Measurements from ENCODE around the gene RLBP1. TPM values are rescaled to one million over a fixed set of nuclear protein-coding genes. Genes with fewer than 3 reads are reported as not detected.

RLBP1 gene
- total and polyA plus RNA-seq, 2 of the 4 experiments (the other 2 are of a cell fraction): not detected

DNA sequence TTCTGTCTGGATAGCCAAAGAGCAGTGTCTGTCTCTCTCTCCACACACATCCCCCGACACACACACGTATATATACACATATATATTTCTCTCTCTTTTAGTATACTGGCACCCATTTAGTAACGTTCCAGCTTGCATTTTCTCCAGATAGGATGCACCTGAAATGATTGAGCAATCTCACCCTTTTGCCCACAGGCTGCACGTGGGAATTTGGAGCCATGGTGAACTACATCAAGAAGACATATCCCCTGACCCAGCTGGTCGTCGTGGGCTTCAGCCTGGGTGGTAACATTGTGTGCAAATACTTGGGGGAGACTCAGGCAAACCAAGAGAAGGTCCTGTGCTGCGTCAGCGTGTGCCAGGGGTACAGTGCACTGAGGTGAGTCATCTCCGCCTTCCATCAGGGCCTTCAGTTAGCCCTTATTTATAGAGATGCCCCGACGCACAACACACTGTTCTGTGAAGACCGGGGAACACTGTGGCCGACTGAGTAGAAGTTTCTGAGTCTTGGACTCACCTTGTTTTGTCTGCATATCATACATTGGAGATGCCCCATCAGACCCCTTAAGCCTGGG, 45.7 kb downstream of the RLBP1 start:
- Histone ChIP-seq H2AK5ac (ENCODE audit: low read depth, low read length) (no peak overlapping the region), H3K27ac (ENCODE audit: insufficient read depth, low read length) (no peak overlapping the region), H4K8ac (ENCODE audit: low read depth in 2 of 2, low read length in 2 of 2) (no peak overlapping the region), H3K9me1 (ENCODE audit: insufficient read depth, low read length) (peaks cover 4% of the 10 kb centered on the region; the same call in 1 of the 2 replicates), H4K91ac (ENCODE audit: insufficient read depth, low read depth, low read length) (no peak overlapping the region), H4K5ac (ENCODE audit: low read depth, low read length) (no peak overlapping the region), H3K4me3 (ENCODE audit: insufficient read depth, low read depth, low read length) (no peak overlapping the region), H3K14ac (replicated peaks; ENCODE audit: low read depth, low read length) (no peak overlapping the region), H4K20me1 (ENCODE audit: insufficient read depth, low read length) (no peaks in the 10 kb centered on the region), H2AFZ (replicated peaks; ENCODE audit: low read length, poor library complexity) (no peak overlapping the region), H3K27me3 (ENCODE audit: control insufficient read depth, insufficient read depth, low read length) (no peaks in the 10 kb centered on the region), H3K79me1 (ENCODE audit: low read depth in 1 of 2, low read length in 2 of 2) (peaks cover 6 to 19% of the 10 kb centered on the region in 2 experiments; a peak in 2 of 4 replicates), H3K23ac (ENCODE audit: low read depth, low read length) (no peak overlapping the region), H3K4me1 (ENCODE audit: control insufficient read depth, insufficient read depth, low read length) (peaks cover 5% of the 10 kb centered on the region; the same call in 1 of the 2 replicates), H2BK5ac (ENCODE audit: low read depth, low read length, poor library complexity, severe bottlenecking) (no peak overlapping the region), H3K9ac (ENCODE audit: low read depth, low read length) (no peak overlapping the region), H3K9me3 (ENCODE audit: control insufficient read depth, insufficient read depth, low read length) (no peaks in the 10 kb centered on the region), H3K4me2 (ENCODE audit: low read depth, low read length) (no peak overlapping the region), H3K36me3 (ENCODE audit: control insufficient read depth, insufficient read depth, low read length) (peaks cover 20% of the 10 kb centered on the region), H2BK15ac (ENCODE audit: low read depth, low read length) (no peak overlapping the region), H3K56ac (ENCODE audit: extremely low read depth, insufficient read depth, low read length) (no peak overlapping the region), H2BK20ac (ENCODE audit: low read depth, low read length) (no peak overlapping the region), H3K4ac (ENCODE audit: low read depth, low read length) (no peak overlapping the region), H2BK120ac (ENCODE audit: low read depth, low read length) (no peak overlapping the region), H2AK9ac (replicated peaks; ENCODE audit: low read depth, low read length, poor library complexity) (no peak overlapping the region), H3K18ac (ENCODE audit: low read depth, low read length) (no peak overlapping the region)
- ChIA-PET POLR2A (ENCODE audit: unreplicated experiment) (no interaction called here), CTCF (interaction anchor here (1.2 kb wide), 1 partner anchor 46 kb away, joined by 3 read pairs; no protein-coding TSS in a partner anchor)
- WGBS, 2 experiments (ENCODE audit: extremely low coverage in 2 of 2, insufficient read length in 1 of 2): 82 to 100% methylated on average over 1 to 2 of the region's 13 CpGs
- TF ChIP-seq CEBPB (IDR thresholded peaks at IDR 0.05; ENCODE audit: low read depth, low read length) (0 out of 2 replicates have a peak, but pooled peaks have one; percentile 30), CHD1 (IDR thresholded peaks at IDR 0.05; ENCODE audit: low read depth, low read length) (no peak), FOS (IDR thresholded peaks at IDR 0.05; ENCODE audit: low read depth, low read length) (no peak)
- no peak for ATAC-seq (ENCODE audit: low read depth)
- dilution Hi-C loops (cut with HindIII; ENCODE audit: low sequenced_read_pairs, unreplicated experiment): no loop called here
- no peak for DNase-seq
- in situ Hi-C loops (cut with MboI; ENCODE audit: low sequenced_read_pairs): loop anchor here (5.0 kb wide), 2 partner anchors 118 to 273 kb away; no protein-coding TSS in a partner anchor
- no TSS peak for BruUV-seq (replicated peaks)
- intact Hi-C loops (cut with micrococcal nuclease): no loop called here
